GM19468 (cell line): ENCODE data around the gene RAD52.

Source experiments
- ATAC-seq: cut with Tn5 transposase; IDR thresholded peaks from one replicate; pipeline ENCODE4 v1.9.1; 2021; ENCODE audit warnings: mild to moderate bottlenecking, moderate library complexity, moderate number of reproducible peaks; ENCODE audit not compliant: unreplicated experiment; ENCODE audit errors: extremely low read depth

Gene RAD52

DNA sequence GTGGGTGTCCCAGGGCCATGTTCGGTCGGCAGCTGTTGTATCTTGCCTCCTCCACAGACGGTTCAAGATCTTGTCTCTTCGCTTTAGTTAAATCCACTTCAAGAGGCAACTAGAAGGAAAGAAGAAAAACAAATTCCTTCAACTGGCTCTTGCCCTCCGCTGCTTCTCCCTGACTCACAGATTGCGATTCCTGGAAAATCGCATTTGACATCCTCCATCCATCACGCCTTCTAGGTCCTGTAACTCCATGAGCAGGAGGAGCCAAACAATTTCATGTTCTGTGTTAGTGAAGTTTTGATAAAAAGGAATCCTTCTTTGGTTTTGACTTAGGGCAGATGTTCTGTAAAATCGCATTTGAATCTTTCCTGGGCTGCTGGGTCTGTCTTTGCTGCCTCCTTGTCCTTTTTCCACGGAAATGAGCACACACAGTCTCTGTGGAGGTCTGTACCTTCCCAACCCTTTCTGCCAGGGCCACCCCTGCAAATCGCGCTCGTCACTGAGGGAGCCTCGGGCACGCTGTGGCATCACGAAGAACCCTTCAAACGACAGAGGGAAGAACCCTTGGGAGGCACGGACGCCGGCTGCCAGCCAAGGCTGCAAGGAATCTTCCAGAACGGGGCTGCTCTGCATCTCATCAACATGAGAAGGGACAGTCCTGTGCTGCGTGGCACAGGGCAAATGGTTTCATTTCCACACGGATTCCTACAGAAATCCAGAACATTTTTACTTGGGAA lies 32.6 kb downstream of the RAD52 start:
- no peak for ATAC-seq

DNA sequence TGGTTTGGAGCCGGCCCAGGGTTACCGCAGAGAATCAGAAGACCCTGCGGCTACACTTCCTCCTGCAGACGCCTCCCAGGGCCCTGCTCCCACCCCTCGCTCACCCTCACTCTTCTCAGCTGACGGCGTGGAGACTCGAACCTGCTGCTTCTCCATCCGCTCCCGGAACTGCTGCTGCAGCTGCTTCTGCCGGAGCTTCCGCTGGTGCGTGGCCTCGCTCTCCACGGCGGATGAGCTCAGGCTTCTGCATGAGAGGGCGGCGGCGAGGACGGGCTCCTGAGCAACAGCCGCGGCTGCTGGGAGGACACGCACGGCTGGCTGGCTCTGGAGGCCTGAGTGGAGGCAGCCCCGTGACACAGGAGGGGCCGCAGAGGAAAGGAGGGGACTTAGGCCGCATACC lies 33.3 kb downstream of the RAD52 start:
- ATAC-seq: no peak

DNA sequence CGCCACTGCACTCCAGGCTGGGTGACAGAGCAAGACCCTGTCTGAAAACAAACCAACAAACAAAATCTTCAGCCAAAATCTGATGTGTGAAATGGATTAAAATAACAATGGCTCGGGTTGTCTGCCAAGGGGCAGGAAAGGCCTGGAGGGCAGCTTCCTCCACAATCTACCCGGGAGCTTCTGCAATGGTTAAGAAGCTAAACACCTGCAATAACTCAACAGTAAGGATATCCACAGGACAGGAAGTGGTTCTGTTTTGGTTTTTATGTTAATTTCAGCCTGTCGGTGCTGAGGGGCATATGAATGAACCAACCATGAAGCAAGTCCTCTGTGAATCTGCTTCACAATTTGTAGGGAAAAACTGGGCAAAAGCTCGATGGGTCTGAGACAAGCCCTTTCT lies 34.4 kb downstream of the RAD52 start:
- no peak for ATAC-seq

DNA sequence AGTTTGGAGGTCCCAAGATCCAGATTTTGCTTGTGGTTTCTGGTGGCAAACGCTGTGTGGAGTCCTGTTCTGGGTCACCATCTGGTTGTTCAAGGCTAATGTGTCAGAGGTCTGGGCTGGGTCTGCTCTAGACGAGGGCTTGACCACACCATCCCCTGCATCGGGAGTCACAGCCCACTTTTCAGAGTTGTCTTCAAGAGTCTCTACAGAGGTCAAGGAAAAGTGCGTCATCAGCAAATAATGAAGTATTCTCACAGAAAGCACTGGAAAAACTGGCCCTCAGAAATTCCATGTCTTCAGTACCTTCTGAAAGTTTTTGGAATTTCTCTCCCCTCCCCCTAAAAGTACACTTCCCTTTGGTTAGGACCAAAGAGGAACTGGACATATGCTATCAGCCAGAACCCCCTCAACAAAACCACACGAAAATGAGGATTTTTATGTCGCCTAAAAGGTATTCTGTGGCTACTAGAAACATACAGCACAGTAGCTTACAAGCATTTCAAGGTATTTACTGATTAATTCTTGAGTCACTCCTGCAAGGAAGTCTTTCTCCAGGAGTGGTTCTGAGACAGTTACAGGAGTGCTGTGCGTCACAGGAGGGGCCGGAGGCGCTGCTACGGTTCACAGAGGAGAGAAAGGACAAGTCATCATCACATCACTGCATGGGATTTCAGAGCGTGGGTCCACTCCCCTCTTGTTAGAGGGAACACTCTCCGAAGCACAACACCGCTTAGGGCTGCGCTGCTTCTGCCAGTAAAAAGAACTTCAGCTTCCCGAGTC lies 35.4 kb downstream of the RAD52 start:
- no peak for ATAC-seq

DNA sequence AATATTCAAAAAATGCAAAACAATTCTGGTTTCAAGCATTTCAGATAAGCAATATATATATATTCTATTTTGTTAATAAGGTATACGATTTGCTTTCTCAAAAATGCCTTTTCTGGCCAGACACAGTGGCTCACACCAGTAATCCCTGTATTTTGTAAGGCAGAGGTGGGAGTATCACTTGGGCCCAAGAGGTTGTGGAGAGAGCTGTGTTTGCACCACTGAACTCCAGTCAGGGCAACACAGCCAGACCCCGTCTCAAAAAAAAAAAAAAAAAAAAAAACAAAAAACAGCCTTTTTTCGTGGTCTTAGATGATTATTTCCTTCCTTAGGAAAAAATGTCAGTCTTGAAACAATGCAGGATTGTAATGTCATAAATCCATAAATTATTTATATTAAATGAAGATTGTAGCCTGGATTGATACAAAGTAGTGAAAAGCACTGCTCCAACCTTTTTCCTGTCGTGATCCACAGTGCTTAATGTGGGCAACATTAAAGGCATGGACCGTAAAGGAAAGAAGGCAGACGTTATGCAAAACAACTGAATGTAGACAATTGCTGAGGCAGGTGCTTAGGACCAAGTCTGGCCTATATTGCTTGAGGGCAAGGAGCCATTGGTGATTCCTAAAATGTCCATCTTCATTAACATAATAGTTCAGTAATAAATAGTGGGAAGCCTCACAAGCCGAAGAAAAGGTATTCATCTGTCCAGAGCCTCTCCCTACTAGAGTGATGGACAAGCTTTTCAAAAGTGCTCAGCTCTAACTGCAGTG lies 36.8 kb downstream of the RAD52 start:
- no peak for ATAC-seq

DNA sequence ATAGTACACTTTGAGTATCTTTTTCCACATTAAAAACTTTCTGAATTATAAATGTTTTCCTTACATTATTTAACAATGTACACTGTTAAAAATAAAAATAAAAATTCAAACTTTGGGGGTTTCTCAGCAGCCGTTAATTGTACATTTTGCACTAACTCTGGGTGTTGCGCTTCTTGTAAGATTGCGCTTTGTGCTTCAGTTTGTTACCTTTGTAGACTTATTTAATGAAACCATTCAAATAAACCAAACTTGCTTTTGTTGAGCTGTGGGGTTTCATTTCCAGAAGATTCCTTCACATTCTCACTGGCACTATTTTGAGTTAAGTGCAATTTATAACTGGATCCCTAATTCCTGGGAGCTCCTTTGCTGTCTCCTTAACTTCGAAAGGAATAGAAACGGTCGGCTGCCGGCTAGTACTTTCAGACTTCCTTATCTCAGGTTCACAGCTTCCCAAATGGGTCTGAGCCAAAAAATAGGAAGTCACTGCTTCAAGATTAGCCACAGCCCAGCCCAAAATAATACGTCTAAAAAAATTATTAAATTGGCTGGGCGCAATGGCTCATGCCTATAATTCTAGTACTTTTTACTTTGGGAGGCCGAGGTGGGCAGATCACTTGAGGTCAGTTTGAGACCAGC lies 38.2 kb downstream of the RAD52 start:
- no peak for ATAC-seq

DNA sequence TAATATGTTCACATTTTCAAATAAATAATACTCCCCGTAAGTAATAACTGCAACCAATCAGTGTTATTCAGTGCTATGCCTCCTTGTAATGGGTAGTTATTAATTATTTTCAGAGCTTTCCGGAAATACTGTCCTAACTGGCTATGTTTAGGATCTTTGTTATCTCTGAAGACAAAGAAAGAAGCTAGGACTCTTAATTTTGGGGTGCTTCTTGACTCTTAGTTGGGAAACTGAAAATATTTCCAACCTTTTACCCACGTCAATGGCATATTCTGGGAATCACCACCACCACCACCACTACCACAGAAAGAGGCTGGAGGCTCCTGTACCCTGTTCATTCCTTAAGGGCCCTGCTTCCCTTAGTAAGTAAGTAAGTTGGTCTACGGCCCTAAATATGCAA lies 39.1 kb downstream of the RAD52 start:
- ATAC-seq: no peak

DNA sequence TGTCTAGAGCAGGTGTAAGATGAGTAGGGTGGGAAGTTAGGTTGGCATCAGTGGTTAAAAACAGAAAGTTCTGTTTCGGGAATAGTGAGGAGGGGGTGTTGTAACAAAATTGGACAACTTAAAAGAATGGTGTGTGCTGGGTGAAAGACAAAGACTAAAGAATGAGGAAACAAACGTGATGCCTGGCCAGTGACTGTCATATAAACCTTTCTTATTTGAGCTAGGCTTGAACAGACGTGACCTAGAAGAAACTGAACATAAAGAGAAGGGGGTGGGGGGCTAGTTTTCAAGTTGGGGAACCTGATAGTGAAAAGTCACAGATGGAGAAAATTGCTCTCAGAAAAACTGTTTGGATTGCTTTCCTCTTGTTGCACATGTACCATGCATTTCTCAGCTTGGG lies 39.6 kb downstream of the RAD52 start:
- ATAC-seq: no peak

DNA sequence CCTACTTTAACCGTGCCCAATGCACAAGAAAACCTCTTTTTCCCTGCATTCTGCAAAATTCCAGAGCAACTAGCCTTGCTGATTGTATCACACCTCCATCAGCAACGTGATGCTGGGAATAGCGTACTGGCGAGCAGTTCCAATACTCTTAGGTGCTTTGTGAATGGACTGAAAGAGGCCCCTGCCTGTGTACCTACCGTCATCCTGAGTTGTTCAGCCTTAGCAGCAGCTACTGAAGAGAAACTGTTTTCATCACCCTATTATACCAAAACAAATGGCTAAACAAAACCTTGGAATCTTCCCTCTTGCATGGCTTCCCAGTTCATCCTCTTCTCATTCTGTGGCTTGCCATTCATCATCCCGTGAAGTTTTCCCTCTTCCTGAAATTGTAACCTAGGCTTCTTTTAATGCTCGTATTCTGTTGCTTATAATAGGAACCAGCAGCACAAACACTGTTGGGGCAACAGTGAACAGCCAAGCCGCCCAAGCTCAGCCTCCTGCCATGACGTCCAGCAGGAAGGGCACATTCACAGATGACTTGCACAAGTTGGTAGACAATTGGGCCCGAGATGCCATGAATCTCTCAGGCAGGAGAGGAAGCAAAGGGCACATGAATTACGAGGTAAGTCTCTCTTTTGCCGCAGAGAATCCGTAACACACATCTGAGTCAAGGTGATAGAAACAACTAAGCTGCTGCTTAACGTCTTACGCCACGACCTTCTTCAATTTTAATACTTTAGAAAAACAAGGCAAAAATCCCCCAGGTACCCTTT lies 41.9 kb downstream of the RAD52 start:
- ATAC-seq: no peak

DNA sequence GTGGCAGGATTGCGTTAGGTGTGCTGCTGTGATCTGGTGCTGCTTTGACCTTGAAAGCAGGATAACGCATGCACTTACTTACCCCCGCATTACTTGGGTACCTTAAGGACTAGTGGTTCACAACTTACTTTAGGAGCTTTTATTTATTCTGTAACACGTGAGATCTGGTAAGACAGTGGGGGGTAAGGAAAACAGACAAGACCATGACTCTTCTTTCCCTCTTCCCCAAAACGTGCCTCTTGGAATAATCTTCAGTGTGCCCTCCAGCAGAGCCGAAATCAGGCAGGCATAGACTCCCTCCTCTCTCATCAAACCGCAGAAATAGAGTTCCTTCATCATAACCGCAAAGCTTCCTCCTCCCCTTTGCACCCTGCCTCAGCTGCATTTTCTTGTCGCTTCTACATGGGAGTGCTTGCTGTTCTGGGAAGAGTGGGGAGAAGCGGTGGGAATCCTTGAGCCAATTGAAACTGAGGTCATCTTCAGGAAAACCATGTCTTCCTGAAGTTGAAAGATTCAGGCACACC lies 43.4 kb downstream of the RAD52 start:
- no peak for ATAC-seq

DNA sequence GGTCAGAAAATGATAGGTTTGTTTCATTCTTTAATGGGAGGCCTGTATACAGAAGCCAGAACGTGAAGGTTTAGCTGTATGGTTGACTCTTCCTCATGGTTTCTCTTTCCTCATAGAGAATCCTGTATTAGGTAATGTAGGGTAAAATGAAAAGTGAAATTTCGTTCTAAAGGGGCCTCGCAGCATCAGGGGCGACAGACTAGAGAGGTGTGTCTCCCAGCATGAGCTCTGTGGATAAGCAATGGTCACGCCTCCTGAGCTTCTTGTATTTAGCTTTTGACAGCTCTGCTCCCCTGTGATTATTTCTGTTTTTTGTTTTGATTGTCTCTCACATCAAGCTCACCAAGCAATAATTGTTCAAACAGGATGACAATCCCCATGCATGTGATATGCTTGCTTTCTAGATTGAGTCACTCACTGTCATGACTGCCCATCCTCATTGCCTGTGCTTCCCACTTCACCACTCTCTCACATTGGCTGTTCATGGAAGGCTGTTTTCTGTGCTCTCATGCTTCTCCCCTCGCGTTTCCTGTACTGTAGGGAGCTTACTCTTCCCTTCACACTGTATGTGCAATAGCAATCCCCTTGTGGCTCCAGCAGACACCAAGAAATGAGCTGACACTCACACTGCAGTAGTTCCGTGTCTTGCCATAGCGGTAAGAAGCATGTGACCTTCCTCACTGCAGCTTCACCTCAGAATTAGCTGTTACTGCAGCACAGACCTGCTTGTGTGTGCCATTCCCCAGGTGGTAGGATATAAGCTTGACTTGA lies 44.0 kb downstream of the RAD52 start:
- no peak for ATAC-seq

DNA sequence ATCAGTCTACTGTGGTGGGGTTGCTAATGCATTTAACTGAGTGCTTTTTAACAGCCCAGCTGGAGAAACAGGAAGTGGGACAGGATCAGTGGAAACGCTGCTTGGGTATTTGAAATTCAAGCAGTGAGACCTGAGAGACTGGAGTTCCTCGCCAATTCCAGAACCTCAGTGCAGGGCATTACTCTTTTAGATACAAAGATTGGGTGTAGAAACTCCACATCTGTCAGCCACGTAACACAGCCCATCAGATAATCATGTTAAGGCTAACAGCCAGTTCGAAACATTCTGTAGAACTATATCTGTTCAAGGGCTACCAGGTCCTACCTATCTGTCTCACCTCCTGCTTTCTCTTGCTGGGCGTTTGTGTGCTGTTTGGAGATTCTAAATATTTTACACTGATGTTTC lies 45.5 kb downstream of the RAD52 start:
- no peak for ATAC-seq

DNA sequence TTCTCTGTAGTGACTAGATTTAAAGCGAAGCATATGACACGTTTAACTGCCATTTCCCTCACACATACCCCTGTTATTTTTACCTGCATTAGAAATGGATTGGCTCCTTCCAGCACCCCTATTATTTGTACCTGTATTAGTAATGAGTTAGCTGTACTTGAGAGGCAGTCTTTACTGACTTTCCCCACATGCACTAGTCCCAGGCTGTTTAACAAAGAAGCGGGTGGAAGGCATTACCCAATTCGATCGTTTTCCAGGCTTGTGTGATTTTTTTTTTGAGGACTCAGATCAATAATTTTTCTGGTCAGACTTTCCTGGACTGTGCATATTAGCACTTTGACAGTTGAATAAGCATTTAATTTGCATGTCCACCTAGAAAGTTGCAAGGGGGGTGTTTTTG lies 46.4 kb downstream of the RAD52 start:
- no peak for ATAC-seq

DNA sequence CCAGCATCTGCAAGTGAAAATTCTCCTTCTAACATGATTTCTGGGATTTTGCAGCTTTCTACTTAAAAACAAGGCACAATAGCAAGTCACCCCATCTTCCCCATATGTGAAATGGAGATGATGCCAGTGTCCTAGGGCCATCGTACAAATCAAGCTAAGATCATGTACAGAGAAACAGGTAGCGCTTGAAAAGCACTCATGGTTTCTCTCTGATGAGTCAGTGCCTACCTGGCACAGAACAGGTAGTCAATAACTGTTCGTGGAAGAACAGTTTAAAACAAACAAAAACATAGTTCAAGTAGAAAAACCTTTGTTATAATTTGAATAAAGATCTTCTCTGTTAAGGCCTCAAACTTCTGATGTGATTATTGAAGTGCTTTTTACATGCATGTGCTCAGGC lies 46.9 kb downstream of the RAD52 start:
- no peak for ATAC-seq

DNA sequence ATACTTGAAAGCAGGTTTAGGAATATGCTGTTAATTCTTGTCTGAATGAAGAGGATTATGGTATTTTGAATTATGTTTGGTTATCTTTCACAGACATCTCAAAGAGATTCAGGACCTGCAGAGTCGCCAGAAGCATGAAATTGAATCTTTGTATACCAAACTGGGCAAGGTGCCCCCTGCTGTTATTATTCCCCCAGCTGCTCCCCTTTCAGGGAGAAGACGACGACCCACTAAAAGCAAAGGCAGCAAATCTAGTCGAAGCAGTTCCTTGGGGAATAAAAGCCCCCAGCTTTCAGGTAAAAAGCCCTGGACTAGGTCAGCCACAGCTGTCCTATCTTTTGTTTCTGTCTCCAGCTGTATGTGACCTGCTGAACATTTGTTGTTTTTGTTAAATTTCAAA lies 52.1 kb downstream of the RAD52 start:
- no peak for ATAC-seq

DNA sequence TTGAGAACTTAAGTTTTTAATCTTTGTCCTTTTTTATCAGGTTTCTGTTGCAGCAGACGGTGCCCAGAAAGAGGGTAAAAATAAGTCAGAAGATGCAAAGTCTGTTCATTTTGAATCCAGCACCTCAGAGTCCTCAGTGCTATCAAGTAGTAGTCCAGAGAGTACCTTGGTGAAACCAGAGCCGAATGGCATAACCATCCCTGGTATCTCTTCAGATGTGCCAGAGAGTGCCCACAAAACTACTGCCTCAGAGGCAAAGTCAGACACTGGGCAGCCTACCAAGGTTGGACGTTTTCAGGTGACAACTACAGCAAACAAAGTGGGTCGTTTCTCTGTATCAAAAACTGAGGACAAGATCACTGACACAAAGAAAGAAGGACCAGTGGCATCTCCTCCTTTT lies 53.5 kb downstream of the RAD52 start:
- no peak for ATAC-seq

DNA sequence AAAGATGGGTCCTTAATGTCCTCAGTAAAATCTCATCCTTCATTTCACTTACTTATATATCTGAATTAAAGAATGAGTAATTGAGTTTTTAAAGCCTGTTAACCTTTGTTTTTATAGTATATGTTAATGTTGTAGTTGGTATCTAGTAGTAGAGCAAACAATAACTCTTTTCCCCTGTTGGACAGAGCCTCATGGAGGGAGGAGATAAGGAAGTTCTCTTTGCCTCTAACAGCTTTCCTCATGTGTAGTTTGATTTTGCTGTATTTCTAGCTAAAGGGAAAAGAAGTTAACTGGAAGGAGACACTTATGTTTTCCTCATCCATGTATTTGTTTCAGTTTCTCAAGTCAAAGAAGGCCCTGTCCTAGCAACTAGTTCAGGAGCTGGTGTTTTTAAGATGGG lies 55.3 kb downstream of the RAD52 start:
- ATAC-seq: no peak

DNA sequence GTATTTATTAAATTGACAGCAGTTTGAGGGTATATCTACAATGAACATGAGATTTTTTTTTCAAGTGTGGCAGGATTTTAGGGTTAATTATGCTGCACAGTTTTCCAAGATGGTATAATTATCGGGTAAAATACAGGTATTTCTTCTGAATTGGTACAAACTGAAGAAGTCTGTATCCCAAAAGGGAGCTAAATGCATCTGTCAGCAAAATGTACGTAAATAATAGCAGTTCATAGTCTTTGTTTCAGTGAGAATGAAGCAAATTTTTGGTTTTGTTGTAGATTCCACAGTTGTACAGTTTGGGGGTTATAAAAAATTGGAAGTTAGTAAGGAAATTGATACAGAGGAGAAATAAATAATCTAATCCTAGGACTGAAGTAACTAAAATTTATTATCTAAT lies 63.3 kb downstream of the RAD52 start:
- ATAC-seq: no peak

DNA sequence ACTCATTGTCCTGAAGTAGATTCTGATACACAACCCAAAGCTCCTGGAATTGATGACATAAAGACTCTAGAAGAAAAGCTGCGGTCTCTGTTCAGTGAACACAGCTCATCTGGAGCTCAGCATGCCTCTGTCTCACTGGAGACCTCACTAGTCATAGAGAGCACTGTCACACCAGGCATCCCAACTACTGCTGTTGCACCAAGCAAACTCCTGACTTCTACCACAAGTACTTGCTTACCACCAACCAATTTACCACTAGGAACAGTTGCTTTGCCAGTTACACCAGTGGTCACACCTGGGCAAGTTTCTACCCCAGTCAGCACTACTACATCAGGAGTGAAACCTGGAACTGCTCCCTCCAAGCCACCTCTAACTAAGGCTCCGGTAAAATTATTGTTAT lies 63.8 kb downstream of the RAD52 start:
- no peak for ATAC-seq
